ENCODE measurements around the gene AOC3. TPM values are rescaled to one million over a fixed set of nuclear protein-coding genes. Genes with fewer than 3 reads are reported as not detected.

Gene AOC3
- total and polyA plus RNA-seq, 2 of the 13 experiments (the other 11 are each of a cell fraction or from before 2014, with no cell fraction given), result 8.7 to 51.7 TPM

DNA sequence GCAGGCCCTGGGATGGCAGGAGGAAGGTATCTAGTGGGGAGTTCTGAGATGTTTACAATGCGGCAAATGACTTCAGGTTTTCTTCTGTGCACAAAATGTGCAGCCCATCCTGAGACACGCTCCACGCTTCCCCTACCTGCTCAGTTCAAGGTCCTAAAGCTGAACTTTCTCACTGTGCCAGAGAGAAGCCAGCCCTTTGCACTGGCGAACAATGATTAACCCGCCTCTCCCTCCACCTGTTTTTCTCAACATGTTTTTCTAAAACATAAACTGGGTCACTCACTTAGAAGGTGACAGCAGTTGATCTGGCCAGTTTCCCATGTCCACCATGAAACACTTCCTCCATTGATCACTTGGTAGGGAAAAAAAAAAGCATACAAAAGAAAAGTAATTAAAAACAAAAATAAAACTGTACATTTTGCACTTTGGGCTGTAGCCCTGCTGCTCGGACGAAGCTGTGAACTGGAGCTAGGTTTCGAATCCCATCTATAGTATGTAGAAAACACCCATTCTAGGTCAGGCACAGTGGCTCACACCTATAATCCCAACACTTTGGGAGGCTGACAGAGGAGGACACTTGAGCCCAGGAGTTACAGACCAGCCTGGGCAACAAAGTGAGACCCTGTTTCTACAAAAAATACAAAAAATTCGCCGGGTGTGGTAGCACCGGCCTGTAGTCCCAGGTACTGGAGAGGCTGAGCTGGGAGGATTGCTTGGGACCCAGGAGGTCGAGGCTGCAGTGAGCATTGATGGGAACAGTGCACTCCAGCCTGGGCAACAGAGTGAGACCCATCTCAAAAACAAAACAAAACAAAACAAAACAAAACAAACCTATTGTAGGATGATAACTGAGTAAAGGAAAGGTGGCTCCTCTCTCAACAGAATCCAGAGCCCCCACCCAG, 43.5 kb downstream of the AOC3 start (continued):
- TF ChIP-seq, protein P1, sequence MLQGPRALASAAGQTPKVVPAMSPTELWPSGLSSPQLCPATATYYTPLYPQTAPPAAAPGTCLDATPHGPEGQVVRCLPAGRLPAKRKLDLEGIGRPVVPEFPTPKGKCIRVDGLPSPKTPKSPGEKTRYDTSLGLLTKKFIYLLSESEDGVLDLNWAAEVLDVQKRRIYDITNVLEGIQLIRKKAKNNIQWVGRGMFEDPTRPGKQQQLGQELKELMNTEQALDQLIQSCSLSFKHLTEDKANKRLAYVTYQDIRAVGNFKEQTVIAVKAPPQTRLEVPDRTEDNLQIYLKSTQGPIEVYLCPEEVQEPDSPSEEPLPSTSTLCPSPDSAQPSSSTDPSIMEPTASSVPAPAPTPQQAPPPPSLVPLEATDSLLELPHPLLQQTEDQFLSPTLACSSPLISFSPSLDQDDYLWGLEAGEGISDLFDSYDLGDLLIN (CRISPR knock-in tag; IDR thresholded peaks at IDR 0.05; ENCODE audit: borderline replicate concordance), result no peak
- TF ChIP-seq ZNF773 (CRISPR knock-in tag; IDR thresholded peaks at IDR 0.05; ENCODE audit: borderline replicate concordance) (no peak), SIN3A (IDR thresholded peaks at IDR 0.05; ENCODE audit: borderline replicate concordance, low read depth, low read length) (no peak), RBM22 (optimal IDR thresholded peaks at IDR 0.05; ENCODE audit: low read length) (no peak), DPF2 (CRISPR knock-in tag; IDR thresholded peaks at IDR 0.05; ENCODE audit: borderline replicate concordance, low read depth) (peak; percentile 91; the same call in 1 of the 2 replicates), ONECUT2 (CRISPR knock-in tag; IDR thresholded peaks at IDR 0.05) (no peak)
- TF ChIP-seq, protein P2, sequence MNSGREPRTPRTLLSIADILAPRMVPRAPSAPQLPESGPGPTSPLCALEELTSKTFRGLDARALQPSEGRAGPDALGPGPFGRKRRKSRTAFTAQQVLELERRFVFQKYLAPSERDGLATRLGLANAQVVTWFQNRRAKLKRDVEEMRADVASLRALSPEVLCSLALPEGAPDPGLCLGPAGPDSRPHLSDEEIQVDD (CRISPR knock-in tag; IDR thresholded peaks at IDR 0.05; ENCODE audit: borderline replicate concordance), result no peak
- TF ChIP-seq, protein P3, sequence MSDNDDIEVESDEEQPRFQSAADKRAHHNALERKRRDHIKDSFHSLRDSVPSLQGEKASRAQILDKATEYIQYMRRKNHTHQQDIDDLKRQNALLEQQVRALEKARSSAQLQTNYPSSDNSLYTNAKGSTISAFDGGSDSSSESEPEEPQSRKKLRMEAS (IDR thresholded peaks at IDR 0.05), result peak; percentile 90
- TF ChIP-seq, protein P4, sequence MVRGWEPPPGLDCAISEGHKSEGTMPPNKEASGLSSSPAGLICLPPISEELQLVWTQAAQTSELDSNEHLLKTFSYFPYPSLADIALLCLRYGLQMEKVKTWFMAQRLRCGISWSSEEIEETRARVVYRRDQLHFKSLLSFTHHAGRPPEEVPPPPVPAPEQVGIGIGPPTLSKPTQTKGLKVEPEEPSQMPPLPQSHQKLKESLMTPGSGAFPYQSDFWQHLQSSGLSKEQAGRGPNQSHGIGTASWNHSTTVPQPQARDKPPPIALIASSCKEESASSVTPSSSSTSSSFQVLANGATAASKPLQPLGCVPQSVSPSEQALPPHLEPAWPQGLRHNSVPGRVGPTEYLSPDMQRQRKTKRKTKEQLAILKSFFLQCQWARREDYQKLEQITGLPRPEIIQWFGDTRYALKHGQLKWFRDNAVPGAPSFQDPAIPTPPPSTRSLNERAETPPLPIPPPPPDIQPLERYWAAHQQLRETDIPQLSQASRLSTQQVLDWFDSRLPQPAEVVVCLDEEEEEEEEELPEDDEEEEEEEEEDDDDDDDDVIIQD (CRISPR knock-in tag; IDR thresholded peaks at IDR 0.05; ENCODE audit: low read depth), result peak; percentile 67; the same call in 1 of the 2 replicates
- TF ChIP-seq, protein P5, sequence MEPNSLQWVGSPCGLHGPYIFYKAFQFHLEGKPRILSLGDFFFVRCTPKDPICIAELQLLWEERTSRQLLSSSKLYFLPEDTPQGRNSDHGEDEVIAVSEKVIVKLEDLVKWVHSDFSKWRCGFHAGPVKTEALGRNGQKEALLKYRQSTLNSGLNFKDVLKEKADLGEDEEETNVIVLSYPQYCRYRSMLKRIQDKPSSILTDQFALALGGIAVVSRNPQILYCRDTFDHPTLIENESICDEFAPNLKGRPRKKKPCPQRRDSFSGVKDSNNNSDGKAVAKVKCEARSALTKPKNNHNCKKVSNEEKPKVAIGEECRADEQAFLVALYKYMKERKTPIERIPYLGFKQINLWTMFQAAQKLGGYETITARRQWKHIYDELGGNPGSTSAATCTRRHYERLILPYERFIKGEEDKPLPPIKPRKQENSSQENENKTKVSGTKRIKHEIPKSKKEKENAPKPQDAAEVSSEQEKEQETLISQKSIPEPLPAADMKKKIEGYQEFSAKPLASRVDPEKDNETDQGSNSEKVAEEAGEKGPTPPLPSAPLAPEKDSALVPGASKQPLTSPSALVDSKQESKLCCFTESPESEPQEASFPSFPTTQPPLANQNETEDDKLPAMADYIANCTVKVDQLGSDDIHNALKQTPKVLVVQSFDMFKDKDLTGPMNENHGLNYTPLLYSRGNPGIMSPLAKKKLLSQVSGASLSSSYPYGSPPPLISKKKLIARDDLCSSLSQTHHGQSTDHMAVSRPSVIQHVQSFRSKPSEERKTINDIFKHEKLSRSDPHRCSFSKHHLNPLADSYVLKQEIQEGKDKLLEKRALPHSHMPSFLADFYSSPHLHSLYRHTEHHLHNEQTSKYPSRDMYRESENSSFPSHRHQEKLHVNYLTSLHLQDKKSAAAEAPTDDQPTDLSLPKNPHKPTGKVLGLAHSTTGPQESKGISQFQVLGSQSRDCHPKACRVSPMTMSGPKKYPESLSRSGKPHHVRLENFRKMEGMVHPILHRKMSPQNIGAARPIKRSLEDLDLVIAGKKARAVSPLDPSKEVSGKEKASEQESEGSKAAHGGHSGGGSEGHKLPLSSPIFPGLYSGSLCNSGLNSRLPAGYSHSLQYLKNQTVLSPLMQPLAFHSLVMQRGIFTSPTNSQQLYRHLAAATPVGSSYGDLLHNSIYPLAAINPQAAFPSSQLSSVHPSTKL (CRISPR knock-in tag; IDR thresholded peaks at IDR 0.05), result peak; percentile 97
- TF ChIP-seq, protein P6, sequence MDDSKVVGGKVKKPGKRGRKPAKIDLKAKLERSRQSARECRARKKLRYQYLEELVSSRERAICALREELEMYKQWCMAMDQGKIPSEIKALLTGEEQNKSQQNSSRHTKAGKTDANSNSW (CRISPR knock-in tag; IDR thresholded peaks at IDR 0.05; ENCODE audit: borderline replicate concordance), result 0 out of 2 replicates have a peak, but pooled peaks have one; percentile 35
- TF ChIP-seq, protein P7, sequence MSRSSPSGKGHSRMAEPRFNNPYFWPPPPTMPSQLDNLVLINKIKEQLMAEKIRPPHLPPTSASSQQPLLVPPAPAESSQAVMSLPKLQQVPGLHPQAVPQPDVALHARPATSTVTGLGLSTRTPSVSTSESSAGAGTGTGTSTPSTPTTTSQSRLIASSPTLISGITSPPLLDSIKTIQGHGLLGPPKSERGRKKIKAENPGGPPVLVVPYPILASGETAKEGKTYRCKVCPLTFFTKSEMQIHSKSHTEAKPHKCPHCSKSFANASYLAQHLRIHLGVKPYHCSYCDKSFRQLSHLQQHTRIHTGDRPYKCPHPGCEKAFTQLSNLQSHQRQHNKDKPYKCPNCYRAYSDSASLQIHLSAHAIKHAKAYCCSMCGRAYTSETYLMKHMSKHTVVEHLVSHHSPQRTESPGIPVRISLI (CRISPR knock-in tag; IDR thresholded peaks at IDR 0.05; ENCODE audit: borderline replicate concordance), result peak; percentile 95
- TF ChIP-seq, protein P8, sequence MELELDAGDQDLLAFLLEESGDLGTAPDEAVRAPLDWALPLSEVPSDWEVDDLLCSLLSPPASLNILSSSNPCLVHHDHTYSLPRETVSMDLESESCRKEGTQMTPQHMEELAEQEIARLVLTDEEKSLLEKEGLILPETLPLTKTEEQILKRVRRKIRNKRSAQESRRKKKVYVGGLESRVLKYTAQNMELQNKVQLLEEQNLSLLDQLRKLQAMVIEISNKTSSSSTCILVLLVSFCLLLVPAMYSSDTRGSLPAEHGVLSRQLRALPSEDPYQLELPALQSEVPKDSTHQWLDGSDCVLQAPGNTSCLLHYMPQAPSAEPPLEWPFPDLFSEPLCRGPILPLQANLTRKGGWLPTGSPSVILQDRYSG (CRISPR knock-in tag; IDR thresholded peaks at IDR 0.05), result no peak
- TF ChIP-seq, protein P9, sequence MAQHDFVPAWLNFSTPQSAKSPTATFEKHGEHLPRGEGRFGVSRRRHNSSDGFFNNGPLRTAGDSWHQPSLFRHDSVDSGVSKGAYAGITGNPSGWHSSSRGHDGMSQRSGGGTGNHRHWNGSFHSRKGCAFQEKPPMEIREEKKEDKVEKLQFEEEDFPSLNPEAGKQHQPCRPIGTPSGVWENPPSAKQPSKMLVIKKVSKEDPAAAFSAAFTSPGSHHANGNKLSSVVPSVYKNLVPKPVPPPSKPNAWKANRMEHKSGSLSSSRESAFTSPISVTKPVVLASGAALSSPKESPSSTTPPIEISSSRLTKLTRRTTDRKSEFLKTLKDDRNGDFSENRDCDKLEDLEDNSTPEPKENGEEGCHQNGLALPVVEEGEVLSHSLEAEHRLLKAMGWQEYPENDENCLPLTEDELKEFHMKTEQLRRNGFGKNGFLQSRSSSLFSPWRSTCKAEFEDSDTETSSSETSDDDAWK (CRISPR knock-in tag; IDR thresholded peaks at IDR 0.05), result no peak

Data from HepG2 (cell line).